SK-N-SH treated with all-trans-retinoic acid at 6 μM for 48 hours (cell line): Measurements from ENCODE around the gene ANKRD62.

Experiments
- ARNTL ChIP-seq: fragments of 450-650 bp; formaldehyde crosslinking; IDR thresholded peaks from 2 replicates; pipeline ENCODE4 v1.5.0; 2020; ENCODE audit warnings: low read depth, mild to moderate bottlenecking, moderate library complexity, borderline replicate concordance
- TF ChIP-seq, protein P1 (sequence below): fragments of 250-450 bp; sonication (Bioruptor Pico); IDR thresholded peaks from 2 replicates; pipeline ENCODE4 v1.5.1; 2020; ENCODE audit warnings: low read depth, mild to moderate bottlenecking, moderate library complexity

DNA sequence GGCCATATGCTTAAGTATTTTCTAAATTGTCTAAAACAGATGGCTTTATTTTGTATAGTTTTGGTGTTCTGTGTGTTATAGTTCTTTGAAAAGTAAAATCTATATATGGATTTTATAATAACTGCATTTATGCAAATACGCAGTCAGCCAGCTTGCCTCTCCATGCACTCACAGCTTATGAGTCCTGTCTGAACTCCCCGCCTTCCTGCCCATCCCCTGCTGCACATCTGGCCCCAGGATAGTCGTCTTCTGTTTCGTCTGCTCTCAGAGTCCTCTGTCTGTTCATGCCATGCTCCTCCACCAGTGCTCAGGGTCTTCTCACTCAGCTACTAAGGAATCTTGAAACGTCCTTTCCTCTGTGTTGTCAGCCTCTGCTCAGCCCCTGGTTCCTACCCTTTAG is 28.2 kb upstream of the ANKRD62 start:
- no peak for TF ChIP-seq ARNTL (CRISPR knock-in tag)
- TF ChIP-seq, protein P1, sequence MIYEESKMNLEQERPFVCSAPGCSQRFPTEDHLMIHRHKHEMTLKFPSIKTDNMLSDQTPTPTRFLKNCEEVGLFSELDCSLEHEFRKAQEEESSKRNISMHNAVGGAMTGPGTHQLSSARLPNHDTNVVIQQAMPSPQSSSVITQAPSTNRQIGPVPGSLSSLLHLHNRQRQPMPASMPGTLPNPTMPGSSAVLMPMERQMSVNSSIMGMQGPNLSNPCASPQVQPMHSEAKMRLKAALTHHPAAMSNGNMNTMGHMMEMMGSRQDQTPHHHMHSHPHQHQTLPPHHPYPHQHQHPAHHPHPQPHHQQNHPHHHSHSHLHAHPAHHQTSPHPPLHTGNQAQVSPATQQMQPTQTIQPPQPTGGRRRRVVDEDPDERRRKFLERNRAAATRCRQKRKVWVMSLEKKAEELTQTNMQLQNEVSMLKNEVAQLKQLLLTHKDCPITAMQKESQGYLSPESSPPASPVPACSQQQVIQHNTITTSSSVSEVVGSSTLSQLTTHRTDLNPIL (CRISPR knock-in tag) = no peak
